SH-SY5Y (cell line): ENCODE measurements around the gene EDA.

Experiments
- GATA2 ChIP-seq: IDR thresholded peaks from 2 replicates; pipeline ENCODE4 v1.6.1; 2011; ENCODE audit warnings: mild to moderate bottlenecking, low read depth, low read length
- GATA3 ChIP-seq: IDR thresholded peaks from 2 replicates; pipeline ENCODE4 v1.6.1; 2011; ENCODE audit warnings: low read depth, mild to moderate bottlenecking, low read length, moderate library complexity

DNA sequence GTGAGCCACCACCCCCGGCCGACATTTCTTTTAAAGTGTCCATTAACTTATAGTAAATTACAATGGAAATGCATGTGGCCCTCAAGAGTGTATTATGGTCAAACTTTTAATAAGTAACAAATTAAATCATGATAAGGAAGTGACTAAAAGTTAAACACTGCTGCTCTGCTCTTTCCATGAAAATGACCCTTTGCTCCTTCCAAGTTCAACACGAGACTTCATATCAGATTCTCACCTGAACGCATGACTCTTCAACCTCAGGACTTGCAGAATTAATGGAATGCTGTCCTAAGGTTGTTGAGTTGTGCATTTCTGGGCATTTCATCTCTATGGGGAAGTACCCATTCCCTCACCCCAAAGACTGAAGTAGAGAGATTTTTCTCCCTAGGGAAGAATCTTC lies 406.7 kb downstream of the EDA start:
- TF ChIP-seq GATA2: no peak
- no peak for TF ChIP-seq GATA3
